T-cell (primary cell): Measurements from ENCODE around the gene BICC1. TPM values are rescaled to one million over a fixed set of nuclear protein-coding genes. Genes with fewer than 3 reads are reported as not detected.
"Not testable (repeated sequence)": the region's sequence is repeated elsewhere in the genome, so short reads cannot be mapped to it uniquely, and the experiment has no call there.

Experiments used
- ATAC-seq, 4 experiments: fragments of 200-7000 bp in 3 of 4; fragments of 150-1000 bp in 1 of 4; cut with Tn5 transposase; replicated peaks in 1 of 4; 1 replicate in 3 of 4; 2 replicates in 1 of 4; pipeline ENCODE4 v1.10.0; 2021; ENCODE audit warnings: moderate library complexity in 3 of 4, mild to moderate bottlenecking in 2 of 4, moderate number of reproducible peaks in 1 of 4
- CTCF ChIA-PET, 2 donors: fragments of 300-600 bp; sonication (Branson Sonifier 250); formaldehyde crosslinking; loops; one replicate each; lab custom pipeline; 2022; ENCODE audit warnings: antibody characterized with exemption in 2 of 2; lab: Charles Lee
- POLR2A ChIA-PET, 2 donors: fragments of 300-600 bp; sonication (Branson Sonifier 250); formaldehyde crosslinking; loops; one replicate each; lab custom pipeline; 2022; ENCODE audit warnings: antibody characterized with exemption in 2 of 2; lab: Charles Lee
- DNase-seq, 35 experiments: peaks; one replicate each; pipeline versions ENCODE4 v3.0.0 to v3.0.0-alpha.2; 2013 to 2023
- H3K27ac ChIP-seq: one replicate; pipeline ENCODE4 v1.5.1; 2013; ENCODE audit warnings: low read length
- H3K27me3 ChIP-seq, 2 experiments: replicated peaks in 1 of 2; 1 replicate in 1 of 2; 2 replicates in 1 of 2; pipeline versions ENCODE4 v1.6.1 to v1.7.0; 2013; ENCODE audit warnings: low read length in 1 of 2, mixed read lengths in 1 of 2; ENCODE audit not compliant: control insufficient read depth in 2 of 2, insufficient read depth in 2 of 2; ENCODE audit errors: extremely low read depth in 1 of 2
- H3K36me3 ChIP-seq, 2 donors: 1 replicate in 1 of 2; 2 replicates in 1 of 2; pipeline versions ENCODE4 v1.6.1 to v1.7.0; 2013; ENCODE audit warnings: low read length in 1 of 2; ENCODE audit not compliant: control insufficient read depth in 2 of 2, insufficient read depth in 1 of 2; ENCODE audit errors: extremely low read depth in 1 of 2
- H3K4me1 ChIP-seq, 2 experiments: 1 replicate in 1 of 2; 2 replicates in 1 of 2; pipeline versions ENCODE4 v1.6.1 to v1.7.0; 2013; ENCODE audit warnings: low read length in 2 of 2, mixed read lengths in 1 of 2; ENCODE audit not compliant: insufficient read depth in 2 of 2, control insufficient read depth in 1 of 2; ENCODE audit errors: extremely low read depth in 1 of 2
- H3K4me3 ChIP-seq, 2 donors: 1 replicate in 1 of 2; 2 replicates in 1 of 2; pipeline versions ENCODE4 v1.5.1 to v1.7.0; 2013; ENCODE audit warnings: mild to moderate bottlenecking in 2 of 2, low read length in 1 of 2, moderate library complexity in 1 of 2; ENCODE audit not compliant: control insufficient read depth in 1 of 2; ENCODE audit errors: extremely low read depth in 1 of 2
- H3K9me3 ChIP-seq: 2 replicates; pipeline ENCODE4 v1.7.0; 2013
- H3K27ac Mint-ChIP-seq, 2 donors: one replicate each; pipeline ENCODE4 v1.8.0; 2020 to 2021; ENCODE audit warnings: mild to moderate bottlenecking in 2 of 2, mixed read lengths in 2 of 2
- H3K27me3 Mint-ChIP-seq, 2 donors: one replicate each; pipeline ENCODE4 v1.8.0; 2021 to 2022; ENCODE audit warnings: mixed read lengths in 2 of 2
- H3K36me3 Mint-ChIP-seq: one replicate; pipeline ENCODE4 v1.8.0; 2021; ENCODE audit warnings: mixed read lengths
- H3K4me1 Mint-ChIP-seq, 3 donors: one replicate each; pipeline ENCODE4 v1.8.0; 2020 to 2022; ENCODE audit warnings: mixed read lengths in 3 of 3, mild to moderate bottlenecking in 1 of 3
- H3K4me3 Mint-ChIP-seq, 3 donors: one replicate each; pipeline ENCODE4 v1.8.0; 2020 to 2022; ENCODE audit warnings: mild to moderate bottlenecking in 3 of 3, mixed read lengths in 3 of 3, moderate library complexity in 3 of 3
- H3K9me3 Mint-ChIP-seq, 3 donors: one replicate each; pipeline ENCODE4 v1.8.0; 2020 to 2022; ENCODE audit warnings: mixed read lengths in 3 of 3
- WGBS: methylation state at CpG from one replicate; pipeline ENCODE4 v1.1.5; 2013; ENCODE audit warnings: missing lambda C conversion rate; ENCODE audit not compliant: insufficient coverage; 5-methylcytosine and 5-hydroxymethylcytosine counted together
- total RNA-seq, 35 experiments: library from RNA in 6 of 35; stranded (reverse) in 6 of 35; fragments of 120-200 nt in 1 of 35; gene quantifications; one replicate each; pipeline versions ENCODE4 v1.2.1 to v1.2.4 and lab custom pipeline; 2013 to 2026

Gene BICC1
- total RNA-seq, 5 donors from 2014 or later (not counting 1 experiment from before 2014, with no cell fraction given): 0.06 to 0.09 (median 0.07) TPM; not detected in 2

- H3K4me1 ChIP-seq, H3K36me3 ChIP-seq, CTCF ChIA-PET, H3K27ac Mint-ChIP-seq, H3K4me3 ChIP-seq, DNase-seq, ATAC-seq, H3K4me1 Mint-ChIP-seq, H3K9me3 ChIP-seq, POLR2A ChIA-PET, H3K27me3 Mint-ChIP-seq, H3K36me3 Mint-ChIP-seq, H3K4me3 Mint-ChIP-seq, H3K27ac ChIP-seq: not testable (repeated sequence)
- H3K27me3 ChIP-seq: peaks cover 0 to 10% of the 10 kb centered on the region in 2 experiments
- H3K9me3 Mint-ChIP-seq: peaks cover 10 to 11% (median 11%) of the 10 kb centered on the region in 3 donors
Measured at GRCh38 chr10:58597211-58597610, 84.5 kb downstream of the BICC1 start.

DNA sequence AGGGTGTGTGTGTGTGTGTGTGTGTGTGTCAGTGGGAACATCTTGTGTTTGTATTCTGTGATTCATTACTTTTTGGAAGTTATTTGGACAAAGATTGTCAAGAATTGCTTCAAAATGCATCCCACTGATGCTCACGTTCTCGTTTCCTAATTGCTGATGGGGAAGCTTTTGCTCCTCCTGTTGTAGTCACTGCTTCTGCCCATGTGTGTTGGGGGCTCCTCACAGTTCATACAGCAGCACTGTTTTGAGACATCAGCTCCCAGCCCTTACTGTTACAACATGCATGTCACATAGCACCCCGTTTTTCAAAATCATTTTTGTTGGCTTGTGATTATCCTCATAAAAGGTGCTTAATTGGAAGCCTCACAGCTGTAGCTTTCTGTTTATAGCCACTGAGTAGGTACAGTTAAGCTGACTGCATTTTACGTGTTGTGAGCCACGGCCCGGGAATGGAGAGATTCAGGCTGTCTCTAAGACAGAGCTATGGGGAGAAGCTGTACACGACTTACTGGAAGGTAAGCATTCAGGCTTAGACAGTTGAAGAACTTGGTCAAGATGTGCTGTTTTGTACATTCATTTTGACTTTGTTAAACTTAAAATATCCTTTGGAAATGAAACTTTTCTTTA, 87.4 kb downstream of the BICC1 start:
- WGBS: 86% methylated on average over 4 of the region's 7 CpGs
- ATAC-seq (no peak), DNase-seq (no peak)
- Histone ChIP-seq H3K36me3 (no peaks in the 10 kb centered on the region), H3K27ac (no peak overlapping the region), H3K9me3 (no peaks in the 10 kb centered on the region), H3K4me1 (no peaks in the 10 kb centered on the region), H3K27me3 (no peaks in the 10 kb centered on the region), H3K4me3 (no peak overlapping the region)
- H3K27me3 Mint-ChIP-seq: no peaks in the 10 kb centered on the region
- no peaks in the 10 kb centered on the region for H3K36me3 Mint-ChIP-seq
- no peak overlapping the region for H3K4me3 Mint-ChIP-seq
- H3K9me3 Mint-ChIP-seq: peaks cover 10 to 11% (median 11%) of the 10 kb centered on the region in 3 donors
- no peak overlapping the region for H3K27ac Mint-ChIP-seq
- CTCF ChIA-PET: no interaction called here
- no peaks in the 10 kb centered on the region for H3K4me1 Mint-ChIP-seq
- POLR2A ChIA-PET: no interaction called here

DNA sequence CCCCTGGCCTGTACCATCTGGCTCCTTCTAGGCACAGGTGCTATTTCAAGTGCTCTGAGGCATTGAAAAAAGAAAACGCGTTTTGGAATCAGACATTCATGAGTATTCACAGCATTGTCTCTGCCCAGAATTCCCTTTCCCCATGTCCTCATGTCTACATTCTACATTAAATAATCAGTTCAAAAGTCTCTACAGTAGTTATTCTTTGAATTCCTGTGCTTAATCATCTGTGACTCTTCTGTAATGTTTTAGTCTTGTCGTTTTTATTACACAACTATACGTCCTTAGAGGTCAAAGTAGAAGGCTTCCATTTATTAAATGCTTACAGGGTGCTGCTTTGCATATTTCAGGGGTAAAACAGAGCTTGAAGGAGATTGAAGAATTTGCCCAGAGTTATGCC, 95.7 kb downstream of the BICC1 start:
- no peak for DNase-seq
- Histone ChIP-seq H3K4me3 (no peak overlapping the region), H3K27ac (no peak overlapping the region), H3K27me3 (no peaks in the 10 kb centered on the region), H3K36me3 (no peaks in the 10 kb centered on the region), H3K4me1 (no peaks in the 10 kb centered on the region), H3K9me3 (no peaks in the 10 kb centered on the region)
- peaks cover 0 to 3% of the 10 kb centered on the region in 2 donors for H3K27me3 Mint-ChIP-seq
- H3K9me3 Mint-ChIP-seq: peaks cover 0 to 3% (median 0%) of the 10 kb centered on the region in 3 donors
- H3K36me3 Mint-ChIP-seq: no peaks in the 10 kb centered on the region
- POLR2A ChIA-PET: no interaction called here
- CTCF ChIA-PET: interaction anchor here in 1 of 2 donors (0.5 kb wide), 1 partner anchor 345 kb away, joined by 5 read pairs; no protein-coding TSS in a partner anchor
- no peaks in the 10 kb centered on the region for H3K4me1 Mint-ChIP-seq
- H3K27ac Mint-ChIP-seq: no peak overlapping the region
- no CpG with 5 or more reads among the region's 4 CpGs for WGBS
- no peak overlapping the region for H3K4me3 Mint-ChIP-seq
- no peak for ATAC-seq

GRCh38 chr10:58608826-58609531, 96.3 kb downstream of the BICC1 start:
- no peaks in the 10 kb centered on the region for H3K4me1 Mint-ChIP-seq
- no peaks in the 10 kb centered on the region for H3K9me3 ChIP-seq
- H3K4me3 ChIP-seq: no peak overlapping the region
- H3K27me3 Mint-ChIP-seq: peaks cover 0 to 3% of the 10 kb centered on the region in 2 donors
- H3K36me3 Mint-ChIP-seq: no peaks in the 10 kb centered on the region
- DNase-seq (no peak), ATAC-seq (no peak)
- WGBS: no CpG with 5 or more reads among the region's 1 CpG
- ChIA-PET POLR2A (interaction anchor here in 1 of 2 donors (0.5 kb wide), 1 partner anchor 559 kb away, joined by 3 read pairs; no protein-coding TSS in a partner anchor), CTCF (no interaction called here)
- no peak overlapping the region for H3K4me3 Mint-ChIP-seq
- no peak overlapping the region for H3K27ac ChIP-seq
- H3K36me3 ChIP-seq: no peaks in the 10 kb centered on the region
- no peaks in the 10 kb centered on the region for H3K4me1 ChIP-seq
- no peaks in the 10 kb centered on the region for H3K27me3 ChIP-seq
- H3K27ac Mint-ChIP-seq: no peak overlapping the region
- H3K9me3 Mint-ChIP-seq: peaks cover 0 to 3% (median 0%) of the 10 kb centered on the region in 3 donors

DNA sequence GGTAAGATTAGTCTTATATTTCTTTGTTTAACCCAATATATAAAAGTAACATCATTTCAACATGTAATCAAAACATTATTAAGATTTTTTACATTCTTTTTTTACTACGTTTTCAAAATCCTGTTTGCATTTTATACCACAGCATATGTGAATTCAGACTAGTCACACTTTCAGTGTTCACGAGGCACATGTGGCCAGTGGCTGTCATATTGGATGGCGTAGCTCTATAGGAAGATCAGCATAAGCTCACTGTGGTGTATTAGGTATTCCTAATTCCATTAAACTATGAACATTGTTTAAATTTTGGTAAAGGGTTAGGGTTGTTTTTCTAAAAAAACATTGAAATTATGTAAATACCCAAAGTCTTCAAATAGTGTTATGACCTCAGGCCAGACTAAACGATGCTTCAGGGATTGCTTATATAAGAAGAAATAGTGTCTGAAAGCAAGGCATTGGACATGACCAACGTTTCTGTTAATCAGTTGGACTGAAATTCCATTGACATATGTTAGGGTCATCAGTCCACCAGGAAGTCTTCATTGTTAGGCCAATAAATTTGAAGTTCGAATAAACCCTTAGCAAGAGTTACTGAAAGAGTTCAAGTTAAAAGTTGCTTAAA, 97.0 kb downstream of the BICC1 start:
- H3K4me3 Mint-ChIP-seq: no peak overlapping the region
- no peak for ATAC-seq
- no peak overlapping the region for H3K27ac ChIP-seq
- H3K27ac Mint-ChIP-seq: no peak overlapping the region
- peaks cover 0 to 3% of the 10 kb centered on the region in 2 donors for H3K27me3 Mint-ChIP-seq
- no peaks in the 10 kb centered on the region for H3K4me1 Mint-ChIP-seq
- no peaks in the 10 kb centered on the region for H3K36me3 Mint-ChIP-seq
- H3K9me3 ChIP-seq: no peaks in the 10 kb centered on the region
- H3K9me3 Mint-ChIP-seq: peaks cover 0 to 3% (median 0%) of the 10 kb centered on the region in 3 donors
- no peaks in the 10 kb centered on the region for H3K36me3 ChIP-seq
- CTCF ChIA-PET: interaction anchor here in 1 of 2 donors (0.6 kb wide), 1 partner anchor 78 kb away, joined by 3 read pairs; no protein-coding TSS in a partner anchor
- DNase-seq: no peak
- POLR2A ChIA-PET: interaction anchor here in 1 of 2 donors (0.5 kb wide), 1 partner anchor 560 kb away, joined by 3 read pairs; no protein-coding TSS in a partner anchor
- WGBS: 30% methylated on average over 2 of the region's 6 CpGs
- no peak overlapping the region for H3K4me3 ChIP-seq
- no peaks in the 10 kb centered on the region for H3K27me3 ChIP-seq
- no peaks in the 10 kb centered on the region for H3K4me1 ChIP-seq

GRCh38 chr10:58615237-58615935, 102.7 kb downstream of the BICC1 start:
- H3K36me3 ChIP-seq: no peaks in the 10 kb centered on the region
- ChIA-PET CTCF (no interaction called here), POLR2A (no interaction called here)
- Mint-ChIP-seq H3K9me3 (no peaks in the 10 kb centered on the region), H3K27me3 (no peaks in the 10 kb centered on the region), H3K4me1 (no peaks in the 10 kb centered on the region), H3K27ac (no peak overlapping the region), H3K4me3 (no peak overlapping the region), H3K36me3 (no peaks in the 10 kb centered on the region)
- no peak overlapping the region for H3K27ac ChIP-seq
- no peaks in the 10 kb centered on the region for H3K9me3 ChIP-seq
- WGBS: 90% methylated on average over 6 of the region's 14 CpGs
- H3K4me1 ChIP-seq: no peaks in the 10 kb centered on the region
- ATAC-seq (no peak), DNase-seq (no peak)
- H3K4me3 ChIP-seq: no peak overlapping the region
- no peaks in the 10 kb centered on the region for H3K27me3 ChIP-seq
